ENCODE results near the gene CROCC.

Gene CROCC

GRCh38 chr1:17001760-17002523 is 80.2 kb downstream of the CROCC start:
- H3K4me3 ChIP-seq (ENCODE audit: control insufficient read depth, low read depth, low read length), result no peak overlapping the region
- DNase-seq (ENCODE audit: low read depth), result no peak
- no peak for TF ChIP-seq CTCF (IDR thresholded peaks at IDR 0.05; ENCODE audit: control insufficient read depth, insufficient read depth, low read depth, low read length, missing control alignments)

- TF ChIP-seq CTCF (IDR thresholded peaks at IDR 0.05; ENCODE audit: control insufficient read depth, insufficient read depth, low read depth, low read length, missing control alignments), result no peak
- DNase-seq (ENCODE audit: low read depth), result no peak
- no peak overlapping the region for H3K4me3 ChIP-seq (ENCODE audit: control insufficient read depth, low read depth, low read length)
Measured at GRCh38 chr1:17002524-17002902, 80.8 kb downstream of the CROCC start.

- TF ChIP-seq CTCF (IDR thresholded peaks at IDR 0.05; ENCODE audit: control insufficient read depth, insufficient read depth, low read depth, low read length, missing control alignments), result peak; percentile 22
- DNase-seq (ENCODE audit: low read depth), result no peak
- H3K4me3 ChIP-seq (ENCODE audit: control insufficient read depth, low read depth, low read length), result no peak overlapping the region
Measured at GRCh38 chr1:17004466-17005364, 83.0 kb downstream of the CROCC start.

- no peak for DNase-seq (ENCODE audit: low read depth)
- H3K4me3 ChIP-seq (ENCODE audit: control insufficient read depth, low read depth, low read length), result no peak overlapping the region
- TF ChIP-seq CTCF (IDR thresholded peaks at IDR 0.05; ENCODE audit: control insufficient read depth, insufficient read depth, low read depth, low read length, missing control alignments), result no peak
Measured at GRCh38 chr1:17005365-17005740, 83.6 kb downstream of the CROCC start.

GRCh38 chr1:17007121-17007520 is 85.4 kb downstream of the CROCC start:
- no peak overlapping the region for H3K4me3 ChIP-seq (ENCODE audit: control insufficient read depth, low read depth, low read length)
- DNase-seq (ENCODE audit: low read depth), result no peak

More at GRCh38 chr1:17007121-17007520, 85.4 kb downstream of the CROCC start:
- no peak for TF ChIP-seq CTCF (IDR thresholded peaks at IDR 0.05; ENCODE audit: control insufficient read depth, insufficient read depth, low read depth, low read length, missing control alignments)
